Activated B cell treated with CpG ODN at 0.5 μM for 24 hours (primary cell): ENCODE results near the gene QKI. TPM values are rescaled to one million over a fixed set of nuclear protein-coding genes. Genes with fewer than 3 reads are reported as not detected.

Source experiments
- ATAC-seq: fragments of 200-7000 bp; cut with Tn5 transposase; one replicate; pipeline ENCODE4 v1.10.0; 2021; ENCODE audit warnings: low read depth, mild to moderate bottlenecking, moderate library complexity
- CTCF ChIA-PET: fragments of 350-600 bp; sonication (Branson Sonifier 250); formaldehyde crosslinking; loops from one replicate; lab custom pipeline; 2021; ENCODE audit warnings: antibody characterized with exemption; lab: Charles Lee
- POLR2A ChIA-PET: fragments of 350-600 bp; sonication (Branson Sonifier 250); formaldehyde crosslinking; loops from one replicate; lab custom pipeline; 2021; ENCODE audit warnings: antibody characterized with exemption; lab: Charles Lee
- DNase-seq: peaks from one replicate; pipeline ENCODE4 v3.0.0; 2022
- H3K27ac Mint-ChIP-seq: one replicate; pipeline ENCODE4 v1.8.0; 2020; ENCODE audit warnings: mixed read lengths
- H3K27me3 Mint-ChIP-seq: one replicate; pipeline ENCODE4 v1.8.0; 2021; ENCODE audit warnings: mixed read lengths
- H3K36me3 Mint-ChIP-seq: one replicate; pipeline ENCODE4 v1.8.0; 2021; ENCODE audit warnings: low read depth, mixed read lengths
- H3K4me1 Mint-ChIP-seq: one replicate; pipeline ENCODE4 v1.8.0; 2021; ENCODE audit warnings: mixed read lengths
- H3K4me3 Mint-ChIP-seq: one replicate; pipeline ENCODE4 v1.8.0; 2020; ENCODE audit warnings: mild to moderate bottlenecking, mixed read lengths
- H3K9me3 Mint-ChIP-seq: one replicate; pipeline ENCODE4 v1.8.0; 2020; ENCODE audit warnings: mixed read lengths
- CTCF ChIP-seq: fragments of 200-600 bp; IDR thresholded peaks from one replicate; pipeline ENCODE4 v1.8.0; 2022; ENCODE audit warnings: antibody characterized with exemption, mild to moderate bottlenecking
- intact Hi-C: fragments of 100-400 bp; cut with micrococcal nuclease; formaldehyde crosslinking; loops from one replicate; pipeline ENCODE4 v1.15.1; 2024
- total RNA-seq: library from RNA; stranded (reverse); gene quantifications from 2 replicates; pipeline ENCODE4 v1.2.3, GENCODE V29; 2022

The QKI gene
- total RNA-seq, 1 donor from 2014 or later = 61.5 TPM

- Mint-ChIP-seq H3K4me1 (peaks cover 55% of the 10 kb centered on the region), H3K4me3 (no peak overlapping the region), H3K9me3 (no peaks in the 10 kb centered on the region), H3K27ac (no peak overlapping the region), H3K27me3 (no peaks in the 10 kb centered on the region), H3K36me3 (peaks cover 24% of the 10 kb centered on the region)
- intact Hi-C loops = no loop called here
- DNase-seq (no peak), ATAC-seq (no peak)
- POLR2A ChIA-PET = no interaction called here
- no peak for TF ChIP-seq CTCF
- CTCF ChIA-PET = no interaction called here
These were observed 118.9 kb downstream of the QKI start for GRCh38 chr6:163533443-163533842.

GRCh38 chr6:163536770-163537169 is 122.3 kb downstream of the QKI start:
- Mint-ChIP-seq H3K4me1 (peaks cover 44% of the 10 kb centered on the region), H3K27me3 (no peaks in the 10 kb centered on the region), H3K27ac (no peak overlapping the region), H3K4me3 (no peak overlapping the region), H3K36me3 (peaks cover 34% of the 10 kb centered on the region), H3K9me3 (no peaks in the 10 kb centered on the region)
- TF ChIP-seq CTCF = no peak
- ChIA-PET CTCF (no interaction called here), POLR2A (no interaction called here)
- intact Hi-C loops = no loop called here
- ATAC-seq (no peak), DNase-seq (no peak)

- no peak for DNase-seq
- no peak for TF ChIP-seq CTCF
- CTCF ChIA-PET = interaction anchor here (1.0 kb wide), 1 partner anchor 16 kb away, joined by 4 read pairs; no protein-coding TSS in a partner anchor
These were observed 123.8 kb downstream of the QKI start for GRCh38 chr6:163538331-163538730.

DNA sequence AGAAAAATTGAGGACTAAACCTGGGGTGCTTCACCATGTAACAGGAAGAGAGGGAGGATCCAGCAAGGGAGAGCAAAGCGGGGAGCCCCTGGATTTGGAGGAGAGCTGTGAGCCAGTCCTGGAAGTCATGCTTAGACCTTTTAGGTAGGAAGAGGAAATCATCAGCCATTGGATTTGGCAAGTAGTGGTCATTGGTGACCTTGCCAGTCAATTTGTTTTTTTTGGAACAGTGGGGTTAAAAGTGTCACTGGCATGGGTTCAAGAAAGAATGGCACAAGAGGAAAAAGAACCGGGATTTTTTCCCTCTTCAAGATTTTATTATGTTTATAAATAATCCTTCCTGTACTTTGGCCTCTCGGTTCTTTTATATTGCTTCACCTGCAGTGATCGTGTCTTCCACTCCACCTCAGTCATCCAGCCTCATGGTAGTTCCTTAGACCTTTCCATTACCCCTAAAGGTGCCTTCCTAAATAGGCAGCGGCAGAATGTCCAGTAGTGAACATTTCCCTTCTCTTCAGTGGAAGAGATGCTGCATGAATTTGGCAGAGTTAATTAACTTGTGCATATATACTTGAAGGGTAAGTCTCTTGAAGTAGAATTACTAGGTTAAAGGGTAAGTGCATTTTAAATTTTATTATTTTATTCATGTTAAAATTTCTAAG is 124.7 kb downstream of the QKI start:
- peaks cover 36% of the 10 kb centered on the region for H3K36me3 Mint-ChIP-seq
- POLR2A ChIA-PET = no interaction called here

More at GRCh38 chr6:163538331-163538730, 123.8 kb downstream of the QKI start:
- Mint-ChIP-seq H3K4me3 (no peak overlapping the region), H3K9me3 (no peaks in the 10 kb centered on the region), H3K36me3 (peaks cover 36% of the 10 kb centered on the region), H3K27me3 (no peaks in the 10 kb centered on the region), H3K4me1 (peaks cover 32% of the 10 kb centered on the region), H3K27ac (no peak overlapping the region)
- ATAC-seq = no peak
- POLR2A ChIA-PET = no interaction called here
- intact Hi-C loops = no loop called here

GRCh38 chr6:163543321-163543720 is 128.8 kb downstream of the QKI start:
- peaks cover 21% of the 10 kb centered on the region for H3K36me3 Mint-ChIP-seq
- POLR2A ChIA-PET = no interaction called here
- CTCF ChIA-PET = no interaction called here
- DNase-seq (no peak), ATAC-seq (no peak)
- intact Hi-C loops = no loop called here
- peaks cover 16% of the 10 kb centered on the region for H3K4me1 Mint-ChIP-seq
- no peaks in the 10 kb centered on the region for H3K9me3 Mint-ChIP-seq
- H3K27ac Mint-ChIP-seq = no peak overlapping the region
- no peak for TF ChIP-seq CTCF
- no peak overlapping the region for H3K4me3 Mint-ChIP-seq
- no peaks in the 10 kb centered on the region for H3K27me3 Mint-ChIP-seq

More for the DNA sequence above, 124.7 kb downstream of the QKI start:
- CTCF ChIA-PET = no interaction called here
- TF ChIP-seq CTCF = no peak
- ATAC-seq = no peak
- Mint-ChIP-seq H3K4me1 (peaks cover 23% of the 10 kb centered on the region), H3K9me3 (no peaks in the 10 kb centered on the region), H3K27ac (no peak overlapping the region), H3K4me3 (no peak overlapping the region), H3K27me3 (no peaks in the 10 kb centered on the region)
- intact Hi-C loops = no loop called here
- no peak for DNase-seq
